HCT116 (cell line): ENCODE data around the gene SMIM26. TPM values are rescaled to one million over a fixed set of nuclear protein-coding genes. Genes with fewer than 3 reads are reported as not detected.

Source experiments
- ATAC-seq: fragments of 200-7000 bp; cut with Tn5 transposase; 2 replicates; pipeline ENCODE4 v1.9.1; 2020; ENCODE audit warnings: mild to moderate bottlenecking, moderate library complexity
- Bru-seq: library from RNA; stranded (reverse); fragments of 400-500 nt; gene quantifications from one replicate; lab custom pipeline; 2021; lab: Mats Ljungman, UMichigan
- BruChase-seq, 2 experiments: library from RNA; stranded (reverse); fragments of 400-500 nt; gene quantifications; one replicate each; lab custom pipeline; 2021; lab: Mats Ljungman, UMichigan
- BruUV-seq: library from RNA; stranded (reverse); fragments of 400-500 nt; replicated peaks from 2 replicates; lab custom pipeline; 2021; lab: Mats Ljungman, UMichigan
- CTCF ChIA-PET: fragments of 300-600 bp; sonication (Branson Sonifier 250); formaldehyde crosslinking; loops from one replicate; lab custom pipeline; 2021; ENCODE audit warnings: antibody characterized with exemption; lab: Charles Lee
- POLR2A ChIA-PET: fragments of 300-600, 350-600 bp; sonication (Branson Sonifier 250); formaldehyde crosslinking; loops from one replicate; lab custom pipeline; 2021; ENCODE audit warnings: antibody characterized with exemption; lab: Charles Lee
- RAD21 ChIA-PET, 2 experiments: fragments of 300-600 bp; sonication (Branson Sonifier 250); formaldehyde crosslinking; loops; one replicate each; lab custom pipeline; 2023; ENCODE audit warnings: low total read pairs in 2 of 2; ENCODE audit not compliant: uncharacterized antibody in 2 of 2, unreplicated experiment in 2 of 2, low non-redundant PET in 1 of 2; lab: Charles Lee
- DNase-seq: peaks from one replicate; pipeline ENCODE4 v3.0.0-alpha.2; 2010; ENCODE audit warnings: low read depth, low spot score
- H2AFZ ChIP-seq: fragments of 200-600 bp; shearing (Covaris generic), sonication (generic); 2 replicates; pipeline ENCODE4 v1.6.1; 2017; ENCODE audit warnings: low read depth, mixed run types, mixed read lengths, antibody characterized with exemption, low read length; ENCODE audit not compliant: poor library complexity, severe bottlenecking
- H3K27ac ChIP-seq: 2 replicates; pipeline ENCODE4 v1.5.1; 2012; ENCODE audit warnings: low read depth, low read length
- H3K27me3 ChIP-seq: fragments of 200-600 bp; sonication (generic); 2 replicates; pipeline ENCODE4 v1.6.1; 2016; ENCODE audit warnings: mixed run types, low read length, mixed read lengths; ENCODE audit not compliant: insufficient read depth
- H3K36me3 ChIP-seq, 2 experiments: fragments of 200-500 bp in 1 of 2; fragments of 200-600 bp in 1 of 2; sonication (Bioruptor generic) in 1 of 2; sonication (generic) in 1 of 2; 2 replicates each; pipeline versions ENCODE4 v1.5.1 to v1.6.1; 2014 to 2016; ENCODE audit warnings: low read length in 2 of 2, inconsistent platforms in 1 of 2, mixed read lengths in 1 of 2, mixed run types in 1 of 2; ENCODE audit not compliant: insufficient read depth in 2 of 2, control insufficient read depth in 1 of 2
- H3K4me1 ChIP-seq, 2 experiments: fragments of 200-600 bp in 1 of 2; sonication (generic) in 1 of 2; 2 replicates each; pipeline versions ENCODE4 v1.5.1 to v1.6.1; 2012 to 2017; ENCODE audit warnings: low read length in 2 of 2, inconsistent platforms in 1 of 2, mild to moderate bottlenecking in 1 of 2, mixed read lengths in 1 of 2, mixed run types in 1 of 2, moderate library complexity in 1 of 2; ENCODE audit not compliant: insufficient read depth in 2 of 2, control insufficient read depth in 1 of 2
- H3K4me2 ChIP-seq: fragments of 200-600 bp; sonication (generic); 2 replicates; pipeline ENCODE4 v1.6.1; 2017; ENCODE audit warnings: mixed run types, low read length, mixed read lengths
- H3K4me3 ChIP-seq, 2 experiments: fragments of 200-600 bp in 1 of 2; sonication (generic) in 1 of 2; replicated peaks in 1 of 2; 2 replicates each; pipeline ENCODE4 v1.5.1; 2011 to 2016; ENCODE audit warnings: low read length in 2 of 2, control low read depth in 1 of 2, low read depth in 1 of 2, mild to moderate bottlenecking in 1 of 2, mixed read lengths in 1 of 2, mixed run types in 1 of 2
- H3K79me2 ChIP-seq: fragments of 200-600 bp; sonication (generic); 2 replicates; pipeline ENCODE4 v1.6.1; 2017; ENCODE audit warnings: mild to moderate bottlenecking, mixed run types, low read length, moderate library complexity, mixed read lengths; ENCODE audit not compliant: insufficient read depth
- H3K9ac ChIP-seq: fragments of 200-600 bp; sonication (generic); 2 replicates; pipeline ENCODE4 v1.6.1; 2016; ENCODE audit warnings: low read length, mixed read lengths
- H3K9me2 ChIP-seq: fragments of 200-600 bp; sonication (generic), shearing (Covaris generic); 2 replicates; pipeline ENCODE4 v1.6.1; 2017; ENCODE audit warnings: mixed run types, mild to moderate bottlenecking, moderate library complexity; ENCODE audit not compliant: insufficient read depth
- H3K9me3 ChIP-seq, 2 experiments: fragments of 200-500 bp in 1 of 2; fragments of 200-600 bp in 1 of 2; sonication (Bioruptor generic) in 1 of 2; sonication (generic) in 1 of 2; 2 replicates each; pipeline ENCODE4 v1.6.1; 2014 to 2017; ENCODE audit warnings: low read length in 2 of 2, mixed read lengths in 2 of 2, inconsistent platforms in 1 of 2, low read depth in 1 of 2, mild to moderate bottlenecking in 1 of 2, mixed run types in 1 of 2, moderate library complexity in 1 of 2; ENCODE audit not compliant: control insufficient read depth in 1 of 2, insufficient read depth in 1 of 2
- H4K20me1 ChIP-seq: fragments of 200-600 bp; sonication (generic), shearing (Covaris generic); 2 replicates; pipeline ENCODE4 v1.6.1; 2017; ENCODE audit warnings: mixed run types, mild to moderate bottlenecking, moderate library complexity; ENCODE audit not compliant: insufficient read depth
- ATF3 ChIP-seq: IDR thresholded peaks from 2 replicates; pipeline ENCODE4 v1.6.1; 2012
- CBX3 ChIP-seq: IDR thresholded peaks from 2 replicates; pipeline ENCODE4 v1.6.1; 2012; ENCODE audit warnings: low read depth
- CEBPB ChIP-seq: IDR thresholded peaks from 2 replicates; pipeline ENCODE4 v1.6.1; 2012; ENCODE audit warnings: low read depth
- CTCF ChIP-seq, 3 experiments: fragments of 200-600 bp in 1 of 3; sonication (generic) in 1 of 3; IDR thresholded peaks in 2 of 3; conservative IDR thresholded peaks in 1 of 3; 2 replicates each; pipeline ENCODE4 v1.5.1; 2012 to 2017; ENCODE audit warnings: low read depth in 2 of 3, low read length in 2 of 3, antibody characterized with exemption in 1 of 3, borderline replicate concordance in 1 of 3, control low read depth in 1 of 3, mild to moderate bottlenecking in 1 of 3, mixed read lengths in 1 of 3, mixed run types in 1 of 3, moderate library complexity in 1 of 3; ENCODE audit not compliant: insufficient read depth in 1 of 3
- EGR1 ChIP-seq: IDR thresholded peaks from 2 replicates; pipeline ENCODE4 v1.6.1; 2012; ENCODE audit warnings: low read depth
- ELF1 ChIP-seq: IDR thresholded peaks from 2 replicates; pipeline ENCODE4 v1.6.1; 2012; ENCODE audit warnings: low read depth, borderline replicate concordance
- EZH2phosphoT487 ChIP-seq: fragments of 200-600 bp; IDR thresholded peaks from 2 replicates; pipeline ENCODE4 v1.6.1; 2018; ENCODE audit warnings: antibody characterized with exemption, borderline replicate concordance
- FOSL1 ChIP-seq: IDR thresholded peaks from 2 replicates; pipeline ENCODE4 v1.6.1; 2012; ENCODE audit warnings: low read depth
- JUND ChIP-seq: IDR thresholded peaks from 2 replicates; pipeline ENCODE4 v1.6.1; 2012
- MAX ChIP-seq: IDR thresholded peaks from 2 replicates; pipeline ENCODE4 v1.6.1; 2012
- POLR2A ChIP-seq: IDR thresholded peaks from 2 replicates; pipeline ENCODE4 v1.7.0; 2011; ENCODE audit warnings: borderline replicate concordance; ENCODE audit not compliant: insufficient read depth, insufficient read length; ENCODE audit errors: extremely low read depth
- POLR2AphosphoS5 ChIP-seq: IDR thresholded peaks from 2 replicates; pipeline ENCODE4 v1.6.1; 2011; ENCODE audit warnings: mild to moderate bottlenecking, low read depth, low read length, moderate library complexity
- RAD21 ChIP-seq: IDR thresholded peaks from 2 replicates; pipeline ENCODE4 v1.6.1; 2012; ENCODE audit warnings: low read depth, mild to moderate bottlenecking
- REST ChIP-seq: IDR thresholded peaks from 2 replicates; pipeline ENCODE4 v1.6.1; 2012; ENCODE audit warnings: low read depth
- SIN3A ChIP-seq: IDR thresholded peaks from 2 replicates; pipeline ENCODE4 v1.6.1; 2012; ENCODE audit warnings: low read depth
- SRF ChIP-seq: IDR thresholded peaks from 2 replicates; pipeline ENCODE4 v1.6.1; 2012; ENCODE audit warnings: low read depth
- TCF7L2 ChIP-seq: IDR thresholded peaks from 2 replicates; pipeline ENCODE4 v1.7.0; 2011; ENCODE audit warnings: borderline replicate concordance, inconsistent platforms; ENCODE audit not compliant: insufficient read depth, insufficient read length; ENCODE audit errors: extremely low read depth
- YY1 ChIP-seq: IDR thresholded peaks from 2 replicates; pipeline ENCODE4 v1.6.1; 2011; ENCODE audit warnings: low read length, low read depth, moderate library complexity, mild to moderate bottlenecking; ENCODE audit not compliant: insufficient replicate concordance; ENCODE audit errors: extremely low read depth
- ZNF274 ChIP-seq: fragments of 200-500 bp; sonication (Bioruptor generic); IDR thresholded peaks from 2 replicates; pipeline ENCODE4 v1.6.1; 2014; ENCODE audit warnings: mild to moderate bottlenecking, low read depth, low read length, inconsistent platforms
- intact Hi-C: fragments of 100-400 bp; cut with micrococcal nuclease; formaldehyde crosslinking; loops from 2 replicates; pipeline ENCODE4 v1.10.0; 2022
- long read RNA-seq: library from polyadenylated mRNA; unstranded; transcript quantifications from one replicate; pipeline ENCODE4 v2.0.0, GENCODE V29; 2021; ENCODE audit not compliant: unreplicated experiment
- polyA plus RNA-seq: library from polyadenylated mRNA; unstranded; fragments of >200 nt; gene quantifications from 2 replicates; pipeline ENCODE4 v1.2.1, GENCODE V29; 2012; ENCODE audit warnings: missing spikeins
- total RNA-seq: library from RNA; stranded (reverse); gene quantifications from one replicate; pipeline ENCODE4 v1.2.1, GENCODE V29; 2021; ENCODE audit not compliant: unreplicated experiment

The SMIM26 gene
- total RNA-seq (80.1 TPM), Bru-seq, nascent RNA (percentile 89 among the genes with signal in this experiment), BruChase-seq, experiment 1, labeled RNA remaining after a 6-hour chase (percentile 96 among the genes with signal in this experiment), BruChase-seq, experiment 2, labeled RNA remaining after a 2-hour chase (percentile 94 among the genes with signal in this experiment)
- 121 and 164 TPM in 2 replicates for polyA plus RNA-seq
- long read RNA-seq, transcript SMIM26-201 (2 exons, 505 nt) = minor isoform, 16 of 53 reads
- long read RNA-seq, transcript SMIM26-202 (2 exons, 575 nt) = major isoform, 35 of 53 reads
- long read RNA-seq, partial matches to known transcripts = 1 of 53 reads
- long read RNA-seq, other reads (novel, unspliced or antisense) = 0 of 53 reads

- Histone ChIP-seq H3K9ac (peak within 1 kb of the TSS; percentile 82), H3K4me2 (peak within 1 kb of the TSS; percentile 73), H3K9me3 (no peaks in the 10 kb centered on the region), H3K27ac (peak within 1 kb of the TSS; percentile 73), H3K79me2 (peaks cover 21% of the 10 kb centered on the region), H3K36me3 (peaks cover 6 to 8% of the 10 kb centered on the region in 2 experiments; a peak in 3 of 4 replicates), H4K20me1 (no peaks in the 10 kb centered on the region), H3K27me3 (no peaks in the 10 kb centered on the region), H3K4me3 (peak within 1 kb of the TSS; percentile 71 to 97), H3K9me2 (no peaks in the 10 kb centered on the region), H3K4me1 (peaks cover 0 to 4% of the 10 kb centered on the region in 2 experiments; a peak in 2 of 4 replicates), H2AFZ (peak within 1 kb of the TSS; percentile 55)
- DNase-seq (peak; percentile 85), ATAC-seq (peak; percentile 99)
- ChIA-PET CTCF (interaction anchor here (1.2 kb wide), 1 partner anchor 59 kb away, joined by 3 read pairs; the partner anchor contains the start of gene SEC23B), POLR2A (interaction anchor here (0.7 to 1.6 kb wide), 5 partner anchors 12 to 60 kb away, joined by 3 to 9 read pairs (median 3); partner anchors contain the start of gene SEC23B), RAD21 (no interaction called here)
- intact Hi-C loops = loop anchor here (5.0 kb wide), 1 partner anchor 60 kb away; the partner anchor contains the start of gene SEC23B
- BruUV-seq = TSS peak; percentile 96
- TF ChIP-seq TCF7L2 (peak; percentile 71), ELF1 (peak; percentile 76), JUND (no peak), RAD21 (no peak), FOSL1 (no peak), EZH2phosphoT487 (no peak), CBX3 (peak; percentile 23), YY1 (peak; percentile 79), EGR1 (peak; percentile 55), MAX (peak; percentile 92), ZNF274 (no peak), POLR2AphosphoS5 (peak; percentile 81; the same call in 1 of the 2 replicates), CTCF (IDR thresholded peaks at IDR 0.05 in 2 of 3, conservative IDR thresholded peaks at IDR 0.05 in 1 of 3; ENCODE audit: borderline replicate concordance in 1 of 3, insufficient read depth in 1 of 3, low read depth in 2 of 3, low read length in 2 of 3) (no peak), ATF3 (no peak), SRF (0 out of 2 replicates have a peak, but pooled peaks have one; percentile 31), REST (no peak), POLR2A (peak; percentile 58), SIN3A (peak; percentile 82; the same call in 1 of the 2 replicates), CEBPB (no peak)
These were observed at the start of gene SMIM26 for GRCh38 chr20:18566892-18567738. Gene SMIM26, plus strand, starts transcription at chr20:18567432. Its CDS starts 47 bp downstream, at chr20:18567479.
